ENCODE data around the gene TTC34. TPM values are rescaled to one million over a fixed set of nuclear protein-coding genes. Genes with fewer than 3 reads are reported as not detected.

The TTC34 gene
- total and polyA plus RNA-seq, 3 donors from 2014 or later = 3.0 to 5.2 (median 4.1) TPM

- intact Hi-C loops (cut with DNase I; ENCODE audit: low total_unique reads) = no loop called here
- no peaks in the 10 kb centered on the region for H3K27me3 ChIP-seq
- DNase-seq = no peak
- no peaks in the 10 kb centered on the region for H3K9me3 ChIP-seq
- H3K36me3 ChIP-seq (ENCODE audit: low read depth, missing control alignments) = no peaks in the 10 kb centered on the region
- H3K4me3 ChIP-seq = no peak overlapping the region
- WGBS, 2 donors = 86 to 88% methylated on average over 10 of the region's 10 CpGs
- H3K27ac ChIP-seq = no peak overlapping the region
- TF ChIP-seq POLR2A (IDR thresholded peaks at IDR 0.05) (no peak), CTCF (IDR thresholded peaks at IDR 0.05) (no peak)
- no peaks in the 10 kb centered on the region for H3K4me1 ChIP-seq
These were observed 34.2 kb upstream of the TTC34 start for GRCh38 chr1:2835650-2836159.

- intact Hi-C loops (cut with DNase I; ENCODE audit: low total_unique reads) = no loop called here
- 84 to 87% methylated on average over 18 to 27 of the region's 27 CpGs for WGBS, 2 donors
- H3K27ac ChIP-seq = no peak overlapping the region
- H3K4me1 ChIP-seq = no peaks in the 10 kb centered on the region
- no peaks in the 10 kb centered on the region for H3K9me3 ChIP-seq
- no peak overlapping the region for H3K4me3 ChIP-seq
- H3K27me3 ChIP-seq = no peaks in the 10 kb centered on the region
- H3K36me3 ChIP-seq (ENCODE audit: low read depth, missing control alignments) = no peaks in the 10 kb centered on the region
- no peak for TF ChIP-seq POLR2A (IDR thresholded peaks at IDR 0.05)
- no peak for TF ChIP-seq CTCF (IDR thresholded peaks at IDR 0.05)
- DNase-seq = no peak
These were observed 33.5 kb upstream of the TTC34 start for GRCh38 chr1:2834741-2835564.

GRCh38 chr1:2834146-2834475 lies 32.6 kb upstream of the TTC34 start:
- DNase-seq = no peak
- intact Hi-C loops (cut with DNase I; ENCODE audit: low total_unique reads) = no loop called here
- no peak overlapping the region for H3K4me3 ChIP-seq
- H3K4me1 ChIP-seq = no peaks in the 10 kb centered on the region
- no peaks in the 10 kb centered on the region for H3K36me3 ChIP-seq (ENCODE audit: low read depth, missing control alignments)
- no peaks in the 10 kb centered on the region for H3K27me3 ChIP-seq
- H3K9me3 ChIP-seq = no peaks in the 10 kb centered on the region
- 70 to 84% methylated on average over 15 of the region's 15 CpGs for WGBS, 2 donors
- TF ChIP-seq POLR2A (IDR thresholded peaks at IDR 0.05) (no peak), CTCF (IDR thresholded peaks at IDR 0.05) (no peak)
- no peak overlapping the region for H3K27ac ChIP-seq

- Histone ChIP-seq H3K9me3 (no peaks in the 10 kb centered on the region), H3K27me3 (no peaks in the 10 kb centered on the region), H3K4me3 (no peak overlapping the region), H3K27ac (no peak overlapping the region), H3K36me3 (ENCODE audit: low read depth, missing control alignments) (no peaks in the 10 kb centered on the region), H3K4me1 (no peaks in the 10 kb centered on the region)
- no peak for TF ChIP-seq CTCF (IDR thresholded peaks at IDR 0.05)
- no peak for TF ChIP-seq POLR2A (IDR thresholded peaks at IDR 0.05)
- 70 to 77% methylated on average over 20 of the region's 20 CpGs for WGBS, 2 donors
- intact Hi-C loops (cut with DNase I; ENCODE audit: low total_unique reads) = no loop called here
- DNase-seq = no peak
These were observed 32.1 kb upstream of the TTC34 start for GRCh38 chr1:2833454-2834145.
